Endothelial cell of umbilical vein (primary cell): ENCODE results near the gene HBM. TPM values are rescaled to one million over a fixed set of nuclear protein-coding genes. Genes with fewer than 3 reads are reported as not detected.

Experiments used
- BruUV-seq: library from RNA; stranded (reverse); fragments of 400-500 nt; replicated peaks from 2 replicates; lab custom pipeline; 2021; lab: Mats Ljungman, UMichigan
- CTCF ChIA-PET: fragments of 300-600, 350-600 bp; sonication (Branson Sonifier 250); formaldehyde crosslinking; loops from one replicate; lab custom pipeline; 2021; ENCODE audit warnings: antibody characterized with exemption, inconsistent platforms; lab: Charles Lee
- POLR2A ChIA-PET: fragments of 300-600, 350-600 bp; sonication (Branson Sonifier 250); formaldehyde crosslinking; loops from one replicate; lab custom pipeline; 2021; ENCODE audit warnings: antibody characterized with exemption, inconsistent platforms; lab: Charles Lee
- DNase-seq: peaks from one replicate; pipeline ENCODE4 v3.0.0-alpha.2; 2011; ENCODE audit warnings: low read depth, low spot score
- FAIRE-seq: peaks from 2 replicates; lab custom pipeline; 2011; peaks lifted over from hg19 to GRCh38; lab: Jason Lieb, UNC
- H2AFZ ChIP-seq: 2 replicates; pipeline ENCODE4 v1.6.0; 2012; ENCODE audit warnings: low read depth, low read length, control low read depth, inconsistent platforms
- H3K27ac ChIP-seq: 2 replicates; pipeline ENCODE4 v1.5.1; 2011; ENCODE audit warnings: low read depth, mild to moderate bottlenecking, control low read depth, low read length, moderate library complexity; ENCODE audit not compliant: insufficient read depth
- H3K27me3 ChIP-seq, 2 experiments: 2 replicates each; pipeline versions ENCODE4 v1.6.0 to v1.6.1; 2011; ENCODE audit warnings: low read length in 2 of 2, mixed read lengths in 1 of 2; ENCODE audit not compliant: control insufficient read depth in 2 of 2, insufficient read depth in 2 of 2
- H3K36me3 ChIP-seq, 2 experiments: 2 replicates in 1 of 2; 3 replicates in 1 of 2; pipeline ENCODE4 v1.5.1; 2011; ENCODE audit warnings: low read length in 2 of 2, mild to moderate bottlenecking in 1 of 2, moderate library complexity in 1 of 2; ENCODE audit not compliant: control insufficient read depth in 2 of 2, insufficient read depth in 2 of 2; ENCODE audit errors: extremely low read depth in 1 of 2
- H3K4me1 ChIP-seq: 3 replicates; pipeline ENCODE4 v1.5.1; 2011; ENCODE audit warnings: mild to moderate bottlenecking, low read length; ENCODE audit not compliant: control insufficient read depth, insufficient read depth; ENCODE audit errors: extremely low read depth
- H3K4me2 ChIP-seq: 2 replicates; pipeline ENCODE4 v1.6.1; 2011; ENCODE audit warnings: low read length, control low read depth, mixed read lengths; ENCODE audit not compliant: insufficient read depth
- H3K4me3 ChIP-seq, 3 experiments: fragments of 200-600 bp in 1 of 3; sonication (generic), shearing (Covaris generic) in 1 of 3; replicated peaks in 1 of 3; 2 replicates each; pipeline ENCODE4 v1.5.1; 2011 to 2016; ENCODE audit warnings: control low read depth in 3 of 3, low read length in 3 of 3, mild to moderate bottlenecking in 2 of 3, inconsistent platforms in 1 of 3, low read depth in 1 of 3, moderate library complexity in 1 of 3; ENCODE audit not compliant: insufficient read depth in 1 of 3
- H3K79me2 ChIP-seq: 2 replicates; pipeline ENCODE4 v1.6.0; 2012; ENCODE audit warnings: low read length, inconsistent platforms; ENCODE audit not compliant: control insufficient read depth, insufficient read depth
- H3K9ac ChIP-seq: replicated peaks from 2 replicates; pipeline ENCODE3; 2011; ENCODE audit warnings: low read length, control low read depth; ENCODE audit not compliant: insufficient read depth; ENCODE audit errors: extremely low read depth
- H3K9me1 ChIP-seq: replicated peaks from 3 replicates; pipeline ENCODE4 v1.6.0; 2011; ENCODE audit warnings: mild to moderate bottlenecking, low read length; ENCODE audit not compliant: control insufficient read depth, insufficient read depth; ENCODE audit errors: extremely low read depth
- H3K9me3 ChIP-seq: replicated peaks from 2 replicates; pipeline ENCODE4 v1.5.1; 2012; ENCODE audit warnings: low read length, inconsistent platforms; ENCODE audit not compliant: control insufficient read depth, insufficient read depth
- H4K20me1 ChIP-seq: replicated peaks from 2 replicates; pipeline ENCODE3; 2011; ENCODE audit warnings: mild to moderate bottlenecking, low read length; ENCODE audit not compliant: control insufficient read depth, insufficient read depth; ENCODE audit errors: extremely low read depth
- EZH2 ChIP-seq: IDR thresholded peaks from 2 replicates; pipeline ENCODE4 v1.6.1; 2012; ENCODE audit warnings: borderline replicate concordance, low read depth, mild to moderate bottlenecking, moderate library complexity, low read length, inconsistent platforms; ENCODE audit not compliant: severe bottlenecking
- FOS ChIP-seq: IDR thresholded peaks from 2 replicates; pipeline ENCODE4 v1.6.1; 2011; ENCODE audit warnings: mild to moderate bottlenecking, low read length, moderate library complexity, borderline replicate concordance; ENCODE audit not compliant: insufficient read depth
- GATA2 ChIP-seq: IDR thresholded peaks from 2 replicates; pipeline ENCODE4 v1.7.0; 2011; ENCODE audit warnings: low read depth, mild to moderate bottlenecking, moderate library complexity, mixed read lengths, low read length; ENCODE audit not compliant: insufficient read length, insufficient read depth
- JUN ChIP-seq: IDR thresholded peaks from 2 replicates; pipeline ENCODE4 v1.6.1; 2011; ENCODE audit warnings: borderline replicate concordance, low read depth; ENCODE audit not compliant: insufficient read length, insufficient read depth
- MYC ChIP-seq: IDR thresholded peaks from one replicate; pipeline ENCODE4 v1.6.1; 2011; ENCODE audit warnings: mild to moderate bottlenecking, low read depth, low read length
- POLR2A ChIP-seq: IDR thresholded peaks from 2 replicates; pipeline ENCODE4 v1.6.1; 2012; ENCODE audit warnings: low read depth, mild to moderate bottlenecking, control low read depth, low read length
- POLR2AphosphoS5 ChIP-seq: IDR thresholded peaks from 2 replicates; pipeline ENCODE4 v1.6.1; 2012; ENCODE audit warnings: low read depth, mild to moderate bottlenecking, control low read depth, low read length, moderate library complexity; ENCODE audit not compliant: insufficient read depth
- dilution Hi-C: fragments of 300-500 bp; cut with MboI; formaldehyde crosslinking; loops from one replicate; pipeline ENCODE4 v1.15.0; 2019; ENCODE audit warnings: low sequenced_read_pairs; ENCODE audit not compliant: extremely low pct_ligation_motif_present
- intact Hi-C: fragments of 100-400 bp; cut with micrococcal nuclease; formaldehyde crosslinking; loops from one replicate; pipeline ENCODE4 v1.10.0; 2022
- polyA plus RNA-seq, 4 experiments: library from polyadenylated mRNA; depleted of rRNA in 3 of 4; stranded (reverse) in 3 of 4; unstranded in 1 of 4; fragments of >200 nt; gene quantifications; 2 replicates each; pipeline versions ENCODE4 v1.2.1 to v1.2.3, GENCODE V29; 2011 to 2012; ENCODE audit warnings: missing spikeins in 1 of 4
- total RNA-seq: library from RNA; stranded (reverse); gene quantifications from 2 replicates; pipeline ENCODE4 v1.2.3, GENCODE V29; 2021
- TF ChIP-seq, protein P1 (sequence below): IDR thresholded peaks from 2 replicates; pipeline ENCODE4 v1.6.1; 2011; ENCODE audit not compliant: insufficient read depth, insufficient read length
- TF ChIP-seq, protein P2 (sequence below), 2 donors: IDR thresholded peaks; 1 replicate in 1 of 2; 2 replicates in 1 of 2; pipeline ENCODE4 v1.5.1; 2011; ENCODE audit warnings: low read length in 2 of 2, mild to moderate bottlenecking in 2 of 2, moderate library complexity in 2 of 2, control low read depth in 1 of 2, inconsistent platforms in 1 of 2, low read depth in 1 of 2; ENCODE audit not compliant: insufficient read depth in 1 of 2; ENCODE audit errors: extremely low read depth in 1 of 2

The HBM gene
- total and polyA plus RNA-seq, 2 donors (not counting 3 experiments of a cell fraction or from before 2014, with no cell fraction given), result not detected

DNA sequence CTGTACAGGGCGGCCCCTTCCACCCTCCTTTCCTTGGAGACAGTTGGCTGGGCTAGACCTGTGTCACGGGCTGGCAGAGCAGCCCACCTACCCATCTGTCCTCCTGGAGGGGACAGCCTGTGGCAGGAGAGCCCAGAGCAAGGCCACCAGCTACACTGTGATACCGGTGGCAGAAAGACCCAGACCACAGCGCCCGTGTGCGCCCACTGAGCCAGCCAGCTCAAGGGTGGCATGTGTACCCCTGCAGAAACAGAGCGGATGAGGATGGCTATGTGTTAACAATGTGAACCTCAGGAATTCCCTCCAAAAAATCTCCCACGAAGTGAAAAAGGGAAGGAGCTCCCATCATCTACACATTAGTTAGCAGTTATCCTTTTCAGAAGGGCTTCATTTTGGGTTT, 21.6 kb downstream of the HBM start:
- no peaks in the 10 kb centered on the region for H4K20me1 ChIP-seq
- dilution Hi-C loops, result no loop called here
- H3K4me2 ChIP-seq, result no peak overlapping the region
- no peaks in the 10 kb centered on the region for H3K9me1 ChIP-seq
- DNase-seq, result no peak
- H3K27me3 ChIP-seq, result no peaks in the 10 kb centered on the region
- H2AFZ ChIP-seq, result no peak overlapping the region
- intact Hi-C loops, result no loop called here
- H3K36me3 ChIP-seq, result peaks cover 12 to 38% of the 10 kb centered on the region in 2 experiments
- no peak overlapping the region for H3K27ac ChIP-seq
- no TSS peak for BruUV-seq
- H3K9me3 ChIP-seq, result no peaks in the 10 kb centered on the region
- H3K4me1 ChIP-seq, result no peaks in the 10 kb centered on the region
- TF ChIP-seq MYC (no peak), GATA2 (no peak), POLR2A (no peak), FOS (no peak), JUN (no peak), POLR2AphosphoS5 (no peak), EZH2 (no peak)
- TF ChIP-seq, protein P1, sequence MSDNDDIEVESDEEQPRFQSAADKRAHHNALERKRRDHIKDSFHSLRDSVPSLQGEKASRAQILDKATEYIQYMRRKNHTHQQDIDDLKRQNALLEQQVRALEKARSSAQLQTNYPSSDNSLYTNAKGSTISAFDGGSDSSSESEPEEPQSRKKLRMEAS, result no peak
- TF ChIP-seq, protein P2, sequence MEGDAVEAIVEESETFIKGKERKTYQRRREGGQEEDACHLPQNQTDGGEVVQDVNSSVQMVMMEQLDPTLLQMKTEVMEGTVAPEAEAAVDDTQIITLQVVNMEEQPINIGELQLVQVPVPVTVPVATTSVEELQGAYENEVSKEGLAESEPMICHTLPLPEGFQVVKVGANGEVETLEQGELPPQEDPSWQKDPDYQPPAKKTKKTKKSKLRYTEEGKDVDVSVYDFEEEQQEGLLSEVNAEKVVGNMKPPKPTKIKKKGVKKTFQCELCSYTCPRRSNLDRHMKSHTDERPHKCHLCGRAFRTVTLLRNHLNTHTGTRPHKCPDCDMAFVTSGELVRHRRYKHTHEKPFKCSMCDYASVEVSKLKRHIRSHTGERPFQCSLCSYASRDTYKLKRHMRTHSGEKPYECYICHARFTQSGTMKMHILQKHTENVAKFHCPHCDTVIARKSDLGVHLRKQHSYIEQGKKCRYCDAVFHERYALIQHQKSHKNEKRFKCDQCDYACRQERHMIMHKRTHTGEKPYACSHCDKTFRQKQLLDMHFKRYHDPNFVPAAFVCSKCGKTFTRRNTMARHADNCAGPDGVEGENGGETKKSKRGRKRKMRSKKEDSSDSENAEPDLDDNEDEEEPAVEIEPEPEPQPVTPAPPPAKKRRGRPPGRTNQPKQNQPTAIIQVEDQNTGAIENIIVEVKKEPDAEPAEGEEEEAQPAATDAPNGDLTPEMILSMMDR (IDR thresholded peaks at IDR 0.05; ENCODE audit: extremely low read depth in 1 of 2, insufficient read depth in 1 of 2, low read depth in 1 of 2, low read length in 2 of 2), result no peak
- POLR2A ChIA-PET, result no interaction called here
- CTCF ChIA-PET, result interaction anchor here (2.1 kb wide), 1 partner anchor 175 kb away, joined by 6 read pairs; no protein-coding TSS in a partner anchor
- no peak overlapping the region for H3K9ac ChIP-seq
- no peak overlapping the region for H3K4me3 ChIP-seq
- no peak for FAIRE-seq
- H3K79me2 ChIP-seq, result no peaks in the 10 kb centered on the region
